Ovary (tissue), 9 donors: Measurements from ENCODE around the gene PASK. TPM values are rescaled to one million over a fixed set of nuclear protein-coding genes. Genes with fewer than 3 reads are reported as not detected.
A peak's percentile ranks its signal among the peaks of the same experiment; 100 is the strongest.

Experiments
- DNase-seq, 5 donors: peaks; one replicate each; pipeline ENCODE4 v3.0.0-alpha.2; 2019 to 2020
- H3K27ac ChIP-seq, 2 donors: fragments of 200-600 bp; one replicate each; pipeline versions ENCODE4 v1.5.1 to v1.8.0; 2019 to 2022
- H3K27me3 ChIP-seq: fragments of 200-600 bp; one replicate; pipeline ENCODE4 v1.8.0; 2022
- H3K36me3 ChIP-seq: fragments of 200-600 bp; sonication (generic); one replicate; pipeline ENCODE4 v1.5.1; 2019
- H3K4me1 ChIP-seq: one replicate; pipeline ENCODE4 v1.8.1; 2013; ENCODE audit warnings: mild to moderate bottlenecking, moderate library complexity; ENCODE audit not compliant: insufficient read depth
- H3K4me3 ChIP-seq: fragments of 200-600 bp; sonication (generic); one replicate; pipeline ENCODE4 v1.5.1; 2017
- H3K9me3 ChIP-seq, 2 donors: fragments of 200-600 bp in 1 of 2; sonication (generic) in 1 of 2; one replicate each; pipeline versions ENCODE4 v1.5.1 to v1.8.1; 2013 to 2019; ENCODE audit warnings: mild to moderate bottlenecking in 1 of 2, moderate library complexity in 1 of 2
- CTCF ChIP-seq, 3 donors: fragments of 450-650 bp in 2 of 3; fragments of 200-600 bp in 1 of 3; IDR thresholded peaks; one replicate each; pipeline versions ENCODE4 v1.5.1 to v1.8.0; 2016 to 2022; ENCODE audit warnings: antibody characterized with exemption in 3 of 3, mild to moderate bottlenecking in 1 of 3
- EP300 ChIP-seq: sonication (generic); formaldehyde crosslinking; IDR thresholded peaks from one replicate; pipeline ENCODE4 v1.6.1; 2017; ENCODE audit warnings: antibody characterized with exemption
- POLR2A ChIP-seq: fragments of 450-650 bp; IDR thresholded peaks from one replicate; pipeline ENCODE4 v1.6.1; 2017; ENCODE audit warnings: antibody characterized with exemption, mild to moderate bottlenecking, moderate library complexity
- WGBS, 3 donors: extraction: QIAGEN DNeasy Blood & Tissue Kit in 1 of 3; methylation state at CpG; one replicate each; pipeline versions ENCODE4 v1.1.5 to v1.1.7; 2013 to 2017; 5-methylcytosine and 5-hydroxymethylcytosine counted together
- intact Hi-C, 4 donors: fragments of 100-400 bp; cut with DNase I; formaldehyde crosslinking; loops; one replicate each; pipeline versions ENCODE4 v1.11.0 to v1.15.1; 2022 to 2023
- polyA plus RNA-seq, 2 donors: library from polyadenylated mRNA; stranded (reverse); fragments of 200-250 nt in 1 of 2; fragments of 350-450 nt in 1 of 2; fragmentation: Illumina TruSeq in 1 of 2; extraction: RNeasy Lipid Tissue Mini Kit (QIAGEN cat#74804) in 1 of 2; gene quantifications; one replicate each; pipeline ENCODE4 v1.2.3, GENCODE V29; 2013 to 2014
- total RNA-seq, 7 donors: library from RNA; depleted of rRNA in 2 of 7; stranded (reverse); fragments of >200 nt in 2 of 7; fragmentation: NEBNext Ultra II Directional in 3 of 7; extraction: Animal tissue kit (Norgen Biotek cat#: 25700) in 3 of 7; gene quantifications; one replicate each; pipeline versions ENCODE4 v1.1.0 to v1.2.4, GENCODE V29; 2016 to 2023
- donor health status: DM: no; HTN: no; CAD: no; lungs with moderate emphysema.
- donor health status: DM: no; HTN: no; CAD: no.
- donor health status: Bipolar disorder and iron deficiency.
- donor health status: DM: yes; HTN: yes; CAD: no.
- donor health status: DM: no; HTN: no; CAD: no.
- donor health status: DM: yes; HTN: yes; CAD: no.

Gene PASK
- total and polyA plus RNA-seq, 9 donors = 2.4 to 13.4 (median 7.4) TPM

- DNase-seq = peak in 1 of 5 donors; percentile 10
- intact Hi-C loops = no loop called here
- Histone ChIP-seq H3K36me3 (no peaks in the 10 kb centered on the region), H3K27me3 (no peaks in the 10 kb centered on the region), H3K4me3 (no peak overlapping the region), H3K9me3 (no peaks in the 10 kb centered on the region), H3K27ac (no peak overlapping the region), H3K4me1 (no peaks in the 10 kb centered on the region)
- 85 to 91% (median 88%) methylated on average over 13 of the region's 13 CpGs for WGBS, 3 donors
- TF ChIP-seq EP300 = no peak
Measured at GRCh38 chr2:241125626-241126025, 23.6 kb downstream of the PASK start.

GRCh38 chr2:241123816-241124536 lies 25.3 kb downstream of the PASK start:
- no peaks in the 10 kb centered on the region for H3K36me3 ChIP-seq
- TF ChIP-seq CTCF (IDR thresholded peaks at IDR 0.05) (no peak), EP300 (no peak), POLR2A (no peak)
- H3K4me3 ChIP-seq = no peak overlapping the region
- H3K27ac ChIP-seq = no peak overlapping the region
- peak in 1 of 5 donors; percentile 22 for DNase-seq
- H3K9me3 ChIP-seq = no peaks in the 10 kb centered on the region
- 91 to 93% (median 91%) methylated on average over 16 of the region's 16 CpGs for WGBS, 3 donors
- H3K4me1 ChIP-seq = no peaks in the 10 kb centered on the region
- no peaks in the 10 kb centered on the region for H3K27me3 ChIP-seq
- intact Hi-C loops = no loop called here

DNA sequence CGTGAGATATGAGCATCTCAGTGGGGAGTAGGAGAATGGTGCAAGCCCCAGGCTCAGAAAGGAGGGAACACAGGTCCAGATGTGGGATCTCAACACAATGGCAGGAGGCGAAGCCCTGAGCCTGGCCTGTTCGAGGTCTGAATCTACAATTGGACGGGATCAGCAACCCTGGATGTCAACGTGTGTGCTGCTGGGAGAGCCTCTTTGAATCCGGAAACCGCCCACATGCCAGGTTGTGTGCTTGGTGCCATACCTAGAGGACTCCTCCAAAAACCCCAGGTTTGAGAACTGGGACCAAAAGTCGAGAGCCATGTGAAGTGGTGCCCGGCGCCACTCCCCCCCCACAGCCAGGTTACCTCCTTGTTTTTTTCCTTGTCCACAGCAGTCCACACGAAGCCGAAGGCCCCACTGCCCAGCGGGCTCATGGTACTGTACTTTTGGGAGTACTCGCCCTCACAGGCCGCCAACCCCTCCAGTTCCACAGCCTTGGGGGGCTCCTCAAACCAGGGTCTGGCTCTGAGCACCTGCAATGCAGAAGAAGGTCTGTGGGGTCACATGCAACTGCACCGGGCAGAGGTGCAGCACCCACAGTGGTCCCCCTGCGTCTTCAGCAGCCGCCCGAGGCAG lies 26.8 kb downstream of the PASK start:
- TF ChIP-seq POLR2A (no peak), EP300 (no peak), CTCF (IDR thresholded peaks at IDR 0.05) (no peak)
- no peak for DNase-seq
- H3K36me3 ChIP-seq = no peaks in the 10 kb centered on the region

GRCh38 chr2:241121008-241121407 lies 28.3 kb downstream of the PASK start:
- Histone ChIP-seq H3K36me3 (no peaks in the 10 kb centered on the region), H3K27ac (no peak overlapping the region), H3K27me3 (no peaks in the 10 kb centered on the region), H3K4me3 (no peak overlapping the region), H3K9me3 (no peaks in the 10 kb centered on the region), H3K4me1 (no peaks in the 10 kb centered on the region)
- intact Hi-C loops = no loop called here
- 93 to 96% (median 93%) methylated on average over 5 of the region's 5 CpGs for WGBS, 3 donors
- no peak for DNase-seq
- TF ChIP-seq EP300 = no peak
- TF ChIP-seq POLR2A = no peak
- no peak for TF ChIP-seq CTCF (IDR thresholded peaks at IDR 0.05)

More for the DNA sequence above, 26.8 kb downstream of the PASK start:
- intact Hi-C loops = no loop called here
- Histone ChIP-seq H3K9me3 (no peaks in the 10 kb centered on the region), H3K27ac (no peak overlapping the region), H3K4me1 (no peaks in the 10 kb centered on the region), H3K4me3 (no peak overlapping the region), H3K27me3 (no peaks in the 10 kb centered on the region)
- WGBS, 3 donors = 92 to 93% (median 92%) methylated on average over 19 of the region's 19 CpGs

DNA sequence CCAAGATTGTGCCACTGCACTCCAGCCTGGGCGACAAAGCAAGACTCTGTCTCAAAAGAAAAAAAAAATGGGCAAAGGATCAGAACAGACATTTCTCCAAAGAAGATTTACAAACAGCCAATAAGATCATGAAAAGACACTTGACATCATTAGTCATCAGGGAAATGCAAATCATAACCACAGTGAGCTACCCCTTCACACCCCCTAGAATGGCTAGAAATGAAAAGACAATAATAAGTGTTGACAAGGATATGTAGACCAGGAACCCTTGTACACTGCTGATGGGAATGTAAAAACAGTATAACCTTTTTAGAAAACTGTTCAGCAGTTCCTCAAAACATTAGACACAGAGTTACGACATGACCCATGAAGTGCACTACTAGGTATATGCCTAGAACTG lies 28.8 kb downstream of the PASK start:
- no peaks in the 10 kb centered on the region for H3K4me1 ChIP-seq
- no peak for TF ChIP-seq CTCF (IDR thresholded peaks at IDR 0.05)
- no peak for TF ChIP-seq POLR2A
- no peak for TF ChIP-seq EP300

More for the DNA sequence above, 28.8 kb downstream of the PASK start:
- H3K9me3 ChIP-seq = no peaks in the 10 kb centered on the region
- H3K27ac ChIP-seq = no peak overlapping the region
- no peaks in the 10 kb centered on the region for H3K27me3 ChIP-seq
- H3K36me3 ChIP-seq = no peaks in the 10 kb centered on the region
- no peak for DNase-seq
- 91 to 100% (median 99%) methylated on average over 2 of the region's 2 CpGs for WGBS, 3 donors
- intact Hi-C loops = no loop called here
- no peak overlapping the region for H3K4me3 ChIP-seq
